ENCODE results near the gene STAC. TPM values are rescaled to one million over a fixed set of nuclear protein-coding genes. Genes with fewer than 3 reads are reported as not detected.

Gene STAC
- total RNA-seq, 4 donors from 2014 or later, result 3.1 to 12.9 (median 11.5) TPM

DNA sequence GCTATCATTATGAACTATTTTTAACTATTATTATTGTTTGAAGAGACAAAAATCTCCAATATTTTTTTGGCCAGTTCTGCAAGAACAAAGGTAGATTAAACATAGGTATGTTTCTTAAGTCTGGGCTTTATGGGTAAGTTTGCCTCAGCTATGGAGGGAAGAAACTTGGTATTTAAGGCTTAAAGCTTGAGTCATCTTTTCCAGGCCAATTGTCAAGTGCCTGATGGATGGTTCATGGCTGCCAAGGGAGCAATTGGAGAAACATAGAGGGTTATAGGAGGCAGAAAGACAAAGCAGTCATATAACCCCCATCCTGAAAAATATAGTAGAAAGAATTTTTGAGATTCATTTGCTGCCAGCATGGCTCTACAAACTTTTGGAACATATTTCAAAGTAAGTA, 7.2 kb upstream of the STAC start:
- no peaks in the 10 kb centered on the region for H3K9me3 ChIP-seq
- no peak for TF ChIP-seq EP300 (IDR thresholded peaks at IDR 0.05)
- peak; percentile 77 for TF ChIP-seq POLR2AphosphoS5 (IDR thresholded peaks at IDR 0.05)
- H3K4me3 ChIP-seq, result no peak overlapping the region
- no peak for ATAC-seq
- peak overlapping the region in 3 of 4 donors; percentile 24 to 45 (median 41) for H3K27ac ChIP-seq
- peaks cover 0 to 5% (median 4%) of the 10 kb centered on the region in 3 donors for H3K4me1 ChIP-seq
- no peaks in the 10 kb centered on the region for H3K27me3 ChIP-seq
- H3K36me3 ChIP-seq, result no peaks in the 10 kb centered on the region

GRCh38 chr3:36373666-36374065, 6.6 kb upstream of the STAC start:
- no peaks in the 10 kb centered on the region for H3K9me3 ChIP-seq
- WGBS, 2 donors (ENCODE audit: low coverage in 1 of 2), result 39 to 67% methylated on average over 2 of the region's 3 CpGs
- H3K36me3 ChIP-seq, result no peaks in the 10 kb centered on the region
- H3K4me3 ChIP-seq, result no peak overlapping the region
- no peaks in the 10 kb centered on the region for H3K27me3 ChIP-seq
- TF ChIP-seq POLR2A (IDR thresholded peaks at IDR 0.05), result no peak
- TF ChIP-seq POLR2AphosphoS5 (IDR thresholded peaks at IDR 0.05), result no peak
- TF ChIP-seq EP300 (IDR thresholded peaks at IDR 0.05), result no peak
- TF ChIP-seq CTCF (IDR thresholded peaks at IDR 0.05), result no peak
- ATAC-seq, result no peak
- peaks cover 0 to 5% (median 4%) of the 10 kb centered on the region in 3 donors for H3K4me1 ChIP-seq
- H3K27ac ChIP-seq, result peak overlapping the region in 2 of 4 donors; percentile 8 to 41

GRCh38 chr3:36379872-36380220, 458 bp upstream of the STAC start:
- no peak for ATAC-seq

GRCh38 chr3:36381311-36381956, 1.1 kb downstream of the STAC start:
- H3K4me1 ChIP-seq, result peaks cover 0 to 12% (median 0%) of the 10 kb centered on the region in 3 donors
- WGBS, 2 donors (ENCODE audit: low coverage in 1 of 2), result 37 to 59% methylated on average over 4 to 8 of the region's 8 CpGs
- no peaks in the 10 kb centered on the region for H3K9me3 ChIP-seq
- H3K27ac ChIP-seq, result no peak overlapping the region
- TF ChIP-seq POLR2A (IDR thresholded peaks at IDR 0.05) (no peak), CTCF (IDR thresholded peaks at IDR 0.05) (no peak)
- H3K27me3 ChIP-seq, result peaks cover 13% of the 10 kb centered on the region
- H3K4me3 ChIP-seq, result peak overlapping the region; percentile 56 to 63
- no peaks in the 10 kb centered on the region for H3K36me3 ChIP-seq
- ATAC-seq, result no peak

More at GRCh38 chr3:36379872-36380220, 458 bp upstream of the STAC start:
- Histone ChIP-seq H3K4me1 (peaks cover 0 to 12% (median 0%) of the 10 kb centered on the region in 3 donors), H3K27me3 (peaks cover 13% of the 10 kb centered on the region), H3K9me3 (no peaks in the 10 kb centered on the region), H3K36me3 (no peaks in the 10 kb centered on the region), H3K4me3 (peak overlapping the region; percentile 56 to 63), H3K27ac (peak overlapping the region in 2 of 4 donors; percentile 30 to 64)
- WGBS, 2 donors (ENCODE audit: low coverage in 1 of 2), result 15 to 39% methylated on average over 3 to 5 of the region's 8 CpGs
- no peak for TF ChIP-seq POLR2AphosphoS5 (IDR thresholded peaks at IDR 0.05)
- TF ChIP-seq CTCF (IDR thresholded peaks at IDR 0.05), result no peak
- TF ChIP-seq EP300 (IDR thresholded peaks at IDR 0.05), result no peak
- no peak for TF ChIP-seq POLR2A (IDR thresholded peaks at IDR 0.05)

GRCh38 chr3:36393563-36393962, 13.3 kb downstream of the STAC start:
- no peaks in the 10 kb centered on the region for H3K4me1 ChIP-seq
- H3K27me3 ChIP-seq, result no peaks in the 10 kb centered on the region
- WGBS, 2 donors (ENCODE audit: low coverage in 1 of 2), result 89% methylated on average over 1 of the region's 1 CpG; no CpG with 5 or more reads in 1 of the 2 donors
- no peaks in the 10 kb centered on the region for H3K9me3 ChIP-seq
- no peak for ATAC-seq
- H3K4me3 ChIP-seq, result no peak overlapping the region
- TF ChIP-seq EP300 (IDR thresholded peaks at IDR 0.05), result no peak
- TF ChIP-seq POLR2A (IDR thresholded peaks at IDR 0.05), result no peak
- no peak for TF ChIP-seq CTCF (IDR thresholded peaks at IDR 0.05)
- no peak for TF ChIP-seq POLR2AphosphoS5 (IDR thresholded peaks at IDR 0.05)
- no peaks in the 10 kb centered on the region for H3K36me3 ChIP-seq
- no peak overlapping the region for H3K27ac ChIP-seq
